ENCODE results near the gene IFITM10.

- no peak for TF ChIP-seq L3MBTL2 (conservative IDR thresholded peaks at IDR 0.05)
- no peak for TF ChIP-seq ZNF384 (IDR thresholded peaks at IDR 0.05)
- no peak for TF ChIP-seq FOXK2 (IDR thresholded peaks at IDR 0.05)
- TF ChIP-seq NFRKB (IDR thresholded peaks at IDR 0.05), result no peak
- TF ChIP-seq SP1 (IDR thresholded peaks at IDR 0.05), result no peak
Measured at GRCh38 chr11:1767399-1768140, 17.2 kb upstream of the IFITM10 start.

All from HEK293T (cell line).